Medulla oblongata (tissue), 1 donor: Measurements from ENCODE around the gene FNDC3A.
"Not testable (repeated sequence)": the region's sequence is repeated elsewhere in the genome, so short reads cannot be mapped to it uniquely, and the experiment has no call there.

Source experiments
- DNase-seq: peaks from one replicate; pipeline ENCODE4 v3.0.0-alpha.2; 2015; ENCODE audit errors: extremely low spot score

Gene FNDC3A

GRCh38 chr13:49097374-49097773 is 121.7 kb downstream of the FNDC3A start:
- DNase-seq, result no peak

GRCh38 chr13:49098198-49098597 is 122.5 kb downstream of the FNDC3A start:
- no peak for DNase-seq

- peak; percentile 57 for DNase-seq
These were observed 123.2 kb downstream of the FNDC3A start for GRCh38 chr13:49098771-49099512.

GRCh38 chr13:49099513-49099877 is 123.8 kb downstream of the FNDC3A start:
- DNase-seq, result no peak

- no peak for DNase-seq
These were observed 125.2 kb downstream of the FNDC3A start for GRCh38 chr13:49100637-49101570.

GRCh38 chr13:49108196-49108595 is 132.5 kb downstream of the FNDC3A start:
- peak; percentile 48 for DNase-seq

- peak; percentile 97 for DNase-seq
These were observed 134.6 kb downstream of the FNDC3A start for GRCh38 chr13:49110122-49110912.

- no peak for DNase-seq
These were observed 135.1 kb downstream of the FNDC3A start for GRCh38 chr13:49110913-49111170.

GRCh38 chr13:49112782-49113525 is 137.2 kb downstream of the FNDC3A start:
- DNase-seq, result no peak

- DNase-seq, result no peak
These were observed 138.0 kb downstream of the FNDC3A start for GRCh38 chr13:49113526-49114286.

GRCh38 chr13:49116873-49117272 is 141.2 kb downstream of the FNDC3A start:
- DNase-seq, result no peak

- not testable (repeated sequence) for DNase-seq
These were observed 142.7 kb downstream of the FNDC3A start for GRCh38 chr13:49118455-49118854.

- no peak for DNase-seq
These were observed 149.1 kb downstream of the FNDC3A start for GRCh38 chr13:49124693-49125304.

- no peak for DNase-seq
These were observed 150.3 kb downstream of the FNDC3A start for GRCh38 chr13:49125964-49126524.

- DNase-seq, result no peak
These were observed 156.8 kb downstream of the FNDC3A start for GRCh38 chr13:49132479-49133002.

- no peak for DNase-seq
These were observed 158.6 kb downstream of the FNDC3A start for GRCh38 chr13:49134305-49134704.

GRCh38 chr13:49137138-49137643 is 161.5 kb downstream of the FNDC3A start:
- DNase-seq, result not testable (repeated sequence)

- DNase-seq, result no peak
These were observed 165.3 kb downstream of the FNDC3A start for GRCh38 chr13:49140910-49141611.

GRCh38 chr13:49146950-49147355 is 171.2 kb downstream of the FNDC3A start:
- DNase-seq, result peak; percentile 16
